Stimulated activated naive CD4-positive, alpha-beta T cell (primary cell): ENCODE results near the gene DAPK1.
"Not testable (repeated sequence)": the region's sequence is repeated elsewhere in the genome, so short reads cannot be mapped to it uniquely, and the experiment has no call there.

ENCODE experiments used
- DNase-seq, 6 experiments: peaks; one replicate each; lab custom pipeline; 2025; lab: John Stamatoyannopoulos, UW

Gene DAPK1

GRCh38 chr9:87742813-87743428 is 245.3 kb downstream of the DAPK1 start:
- no peak for DNase-seq

- not testable (repeated sequence) for DNase-seq
Observed at GRCh38 chr9:87744247-87744646, 246.6 kb downstream of the DAPK1 start.

DNA sequence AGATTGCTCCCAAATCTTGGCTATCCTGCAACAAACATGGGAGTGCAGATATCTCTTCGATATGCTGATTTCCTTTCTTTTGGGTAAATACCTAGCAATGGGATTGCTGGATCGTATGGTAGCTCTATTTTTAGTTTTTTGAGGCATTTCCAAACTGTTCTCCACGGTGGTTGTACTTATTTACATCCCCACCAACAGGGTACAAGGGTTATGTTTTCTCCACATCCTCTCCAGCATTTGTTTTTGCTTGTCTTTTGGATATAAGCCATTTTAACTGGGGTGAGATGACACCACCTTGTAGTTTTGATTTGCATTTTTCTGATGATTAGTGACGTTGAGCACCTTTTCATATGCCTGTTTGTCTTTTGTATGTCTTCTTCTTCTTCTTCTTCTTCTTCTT is 248.5 kb downstream of the DAPK1 start:
- no peak for DNase-seq

- DNase-seq: no peak
Observed at GRCh38 chr9:87748881-87749280, 251.2 kb downstream of the DAPK1 start.

GRCh38 chr9:87749335-87750035 is 251.8 kb downstream of the DAPK1 start:
- no peak for DNase-seq

DNA sequence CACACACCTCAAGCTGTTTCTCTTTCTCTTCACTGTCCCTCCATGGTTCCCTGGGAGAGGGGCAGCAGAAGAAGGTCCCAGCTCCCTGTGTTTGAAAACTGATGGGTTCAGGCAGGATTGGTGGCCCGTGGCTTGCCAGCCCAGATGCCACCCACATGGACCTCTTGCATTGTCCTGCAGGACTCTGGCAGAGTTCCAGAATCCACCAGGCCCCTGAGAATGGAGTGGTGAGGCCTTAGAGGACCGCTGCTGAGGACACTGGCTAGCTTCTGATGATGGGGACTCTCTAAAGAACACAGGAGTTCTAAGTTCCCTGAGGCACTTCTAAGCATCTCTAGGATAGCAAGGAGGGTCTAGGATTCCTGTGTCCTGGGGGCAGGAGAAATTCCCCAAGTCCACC is 253.1 kb downstream of the DAPK1 start:
- no peak for DNase-seq

DNA sequence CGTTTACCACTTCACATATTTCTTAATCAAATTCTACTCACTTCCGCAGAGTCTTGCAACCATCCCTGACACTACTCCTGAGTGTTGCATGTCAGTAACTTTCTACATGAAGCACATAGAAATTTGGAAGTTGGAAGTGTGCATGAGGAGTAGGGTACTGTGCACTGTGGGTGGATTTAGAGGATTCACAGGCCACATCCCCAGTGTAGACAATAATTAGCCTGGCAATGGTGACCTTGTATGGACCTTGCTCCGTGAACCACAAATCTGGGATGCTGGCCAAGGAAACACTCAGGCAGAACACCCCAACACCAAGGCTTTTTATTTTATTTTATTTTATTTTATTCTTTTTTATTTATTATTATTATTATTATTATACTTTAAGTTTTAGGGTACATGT is 253.8 kb downstream of the DAPK1 start:
- no peak for DNase-seq

- no peak for DNase-seq
Observed at GRCh38 chr9:87751868-87752267, 254.2 kb downstream of the DAPK1 start.

GRCh38 chr9:87753313-87753712 is 255.6 kb downstream of the DAPK1 start:
- no peak for DNase-seq
